ENCODE data around the gene MYO10.

DNA sequence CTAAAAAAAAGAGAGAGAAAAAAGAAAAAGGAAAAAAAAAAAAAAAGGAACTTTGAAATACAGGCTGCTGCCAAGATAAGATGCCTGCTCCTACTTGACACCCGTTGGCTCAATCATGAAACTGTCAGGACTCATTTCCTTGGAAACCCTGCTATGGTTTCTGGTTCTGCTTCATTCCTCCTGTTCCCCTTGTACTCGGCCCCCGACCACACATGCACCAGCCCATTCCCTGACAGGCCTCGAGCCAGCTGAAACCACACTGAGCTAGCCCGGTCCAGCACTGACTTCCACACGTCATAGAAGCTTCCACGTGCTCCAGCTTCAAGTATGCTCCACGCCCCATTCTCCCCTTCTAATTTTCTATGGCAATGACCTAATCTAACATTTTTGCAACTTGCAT, 93.2 kb downstream of the MYO10 start:
- TF ChIP-seq EZH2 (IDR thresholded peaks at IDR 0.05; ENCODE audit: low read depth, low read length, severe bottlenecking), result no peak
- no peak for TF ChIP-seq EP300 (IDR thresholded peaks at IDR 0.05; ENCODE audit: borderline replicate concordance in 1 of 2, low read depth in 2 of 2, low read length in 2 of 2)
